Esophagus squamous epithelium (tissue), 4 donors: ENCODE measurements around the gene PSMD10.

ENCODE experiments used
- POLR2A ChIP-seq, 4 donors: fragments of 450-650 bp; IDR thresholded peaks; one replicate each; pipeline ENCODE4 v1.6.1; 2017; ENCODE audit warnings: antibody characterized with exemption in 4 of 4, mild to moderate bottlenecking in 4 of 4, moderate library complexity in 3 of 4
- TF ChIP-seq, protein P1 (sequence below), 6 experiments: fragments of 450-650 bp in 4 of 6; fragments of 200-600 bp in 2 of 6; sonication (generic) in 2 of 6; IDR thresholded peaks; one replicate each; pipeline ENCODE4 v1.5.1; 2016 to 2019; ENCODE audit warnings: antibody characterized with exemption in 6 of 6, mild to moderate bottlenecking in 4 of 6, moderate library complexity in 4 of 6

DNA sequence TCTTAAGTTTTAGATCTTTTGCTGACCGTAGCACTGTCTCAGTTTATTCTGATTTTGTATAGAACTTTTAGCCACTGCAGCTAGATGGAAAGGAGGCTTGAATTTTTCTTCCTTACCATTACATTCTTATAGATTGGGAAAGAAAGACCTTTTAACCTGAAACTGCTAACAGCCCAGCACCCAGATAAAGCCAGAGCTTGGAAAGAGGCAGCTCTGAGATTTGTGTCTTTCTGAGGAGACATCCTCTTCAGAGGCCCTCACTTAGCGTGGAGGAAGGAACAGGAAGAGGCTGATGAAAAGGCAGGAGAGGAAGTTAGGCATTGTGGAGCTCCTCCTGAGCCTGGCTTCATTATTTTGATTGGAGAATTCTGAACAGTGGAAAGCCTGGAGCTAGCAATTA is 35.3 kb upstream of the PSMD10 start:
- TF ChIP-seq, protein P1, sequence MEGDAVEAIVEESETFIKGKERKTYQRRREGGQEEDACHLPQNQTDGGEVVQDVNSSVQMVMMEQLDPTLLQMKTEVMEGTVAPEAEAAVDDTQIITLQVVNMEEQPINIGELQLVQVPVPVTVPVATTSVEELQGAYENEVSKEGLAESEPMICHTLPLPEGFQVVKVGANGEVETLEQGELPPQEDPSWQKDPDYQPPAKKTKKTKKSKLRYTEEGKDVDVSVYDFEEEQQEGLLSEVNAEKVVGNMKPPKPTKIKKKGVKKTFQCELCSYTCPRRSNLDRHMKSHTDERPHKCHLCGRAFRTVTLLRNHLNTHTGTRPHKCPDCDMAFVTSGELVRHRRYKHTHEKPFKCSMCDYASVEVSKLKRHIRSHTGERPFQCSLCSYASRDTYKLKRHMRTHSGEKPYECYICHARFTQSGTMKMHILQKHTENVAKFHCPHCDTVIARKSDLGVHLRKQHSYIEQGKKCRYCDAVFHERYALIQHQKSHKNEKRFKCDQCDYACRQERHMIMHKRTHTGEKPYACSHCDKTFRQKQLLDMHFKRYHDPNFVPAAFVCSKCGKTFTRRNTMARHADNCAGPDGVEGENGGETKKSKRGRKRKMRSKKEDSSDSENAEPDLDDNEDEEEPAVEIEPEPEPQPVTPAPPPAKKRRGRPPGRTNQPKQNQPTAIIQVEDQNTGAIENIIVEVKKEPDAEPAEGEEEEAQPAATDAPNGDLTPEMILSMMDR (IDR thresholded peaks at IDR 0.05) = no peak
- no peak for TF ChIP-seq POLR2A (IDR thresholded peaks at IDR 0.05)
